Measurements from ENCODE around the gene FOXO3.

Gene FOXO3

GRCh38 chr6:108616544-108616943 lies 55.8 kb downstream of the FOXO3 start:
- H3K27ac Mint-ChIP-seq: no peak overlapping the region
- H3K27me3 Mint-ChIP-seq (ENCODE audit: low read depth): peaks cover 21% of the 10 kb centered on the region
- H3K36me3 Mint-ChIP-seq (ENCODE audit: low read depth): peaks cover 2% of the 10 kb centered on the region
- no peaks in the 10 kb centered on the region for H3K4me1 Mint-ChIP-seq (ENCODE audit: low read depth)
- H3K9me3 Mint-ChIP-seq: peaks cover 7% of the 10 kb centered on the region
- no peak overlapping the region for H3K4me3 Mint-ChIP-seq

GRCh38 chr6:108616973-108617372 lies 56.3 kb downstream of the FOXO3 start:
- H3K4me1 Mint-ChIP-seq (ENCODE audit: low read depth): no peaks in the 10 kb centered on the region
- H3K36me3 Mint-ChIP-seq (ENCODE audit: low read depth): peaks cover 2% of the 10 kb centered on the region
- no peak overlapping the region for H3K4me3 Mint-ChIP-seq
- H3K9me3 Mint-ChIP-seq: peaks cover 7% of the 10 kb centered on the region
- peaks cover 21% of the 10 kb centered on the region for H3K27me3 Mint-ChIP-seq (ENCODE audit: low read depth)
- H3K27ac Mint-ChIP-seq: no peak overlapping the region

GRCh38 chr6:108618623-108619152 lies 58.0 kb downstream of the FOXO3 start:
- Mint-ChIP-seq H3K27me3 (ENCODE audit: low read depth) (peaks cover 14% of the 10 kb centered on the region), H3K9me3 (no peaks in the 10 kb centered on the region), H3K4me3 (no peak overlapping the region), H3K4me1 (ENCODE audit: low read depth) (no peaks in the 10 kb centered on the region), H3K27ac (no peak overlapping the region), H3K36me3 (ENCODE audit: low read depth) (peaks cover under 1% of the 10 kb centered on the region)

- no peak overlapping the region for H3K4me3 Mint-ChIP-seq
- H3K27ac Mint-ChIP-seq: no peak overlapping the region
- peaks cover 6% of the 10 kb centered on the region for H3K27me3 Mint-ChIP-seq (ENCODE audit: low read depth)
- H3K4me1 Mint-ChIP-seq (ENCODE audit: low read depth): no peaks in the 10 kb centered on the region
- H3K9me3 Mint-ChIP-seq: no peaks in the 10 kb centered on the region
- no peaks in the 10 kb centered on the region for H3K36me3 Mint-ChIP-seq (ENCODE audit: low read depth)
Measured at GRCh38 chr6:108619431-108620197, 58.9 kb downstream of the FOXO3 start.

- no peak overlapping the region for H3K27ac Mint-ChIP-seq
- H3K4me1 Mint-ChIP-seq (ENCODE audit: low read depth): no peaks in the 10 kb centered on the region
- no peaks in the 10 kb centered on the region for H3K36me3 Mint-ChIP-seq (ENCODE audit: low read depth)
- no peaks in the 10 kb centered on the region for H3K9me3 Mint-ChIP-seq
- no peaks in the 10 kb centered on the region for H3K27me3 Mint-ChIP-seq (ENCODE audit: low read depth)
- H3K4me3 Mint-ChIP-seq: no peak overlapping the region
Measured at GRCh38 chr6:108621117-108621516, 60.4 kb downstream of the FOXO3 start.

GRCh38 chr6:108622641-108623298 lies 62.1 kb downstream of the FOXO3 start:
- Mint-ChIP-seq H3K4me1 (ENCODE audit: low read depth) (no peaks in the 10 kb centered on the region), H3K27ac (no peak overlapping the region), H3K4me3 (no peak overlapping the region), H3K9me3 (no peaks in the 10 kb centered on the region), H3K27me3 (ENCODE audit: low read depth) (no peaks in the 10 kb centered on the region), H3K36me3 (ENCODE audit: low read depth) (no peaks in the 10 kb centered on the region)

GRCh38 chr6:108623995-108624394 lies 63.3 kb downstream of the FOXO3 start:
- H3K36me3 Mint-ChIP-seq (ENCODE audit: low read depth): no peaks in the 10 kb centered on the region
- no peaks in the 10 kb centered on the region for H3K9me3 Mint-ChIP-seq
- no peak overlapping the region for H3K27ac Mint-ChIP-seq
- H3K27me3 Mint-ChIP-seq (ENCODE audit: low read depth): no peaks in the 10 kb centered on the region
- peaks cover 4% of the 10 kb centered on the region for H3K4me1 Mint-ChIP-seq (ENCODE audit: low read depth)
- H3K4me3 Mint-ChIP-seq: no peak overlapping the region

GRCh38 chr6:108625581-108625980 lies 64.9 kb downstream of the FOXO3 start:
- Mint-ChIP-seq H3K4me3 (no peak overlapping the region), H3K36me3 (ENCODE audit: low read depth) (no peaks in the 10 kb centered on the region), H3K4me1 (ENCODE audit: low read depth) (peaks cover 16% of the 10 kb centered on the region), H3K27me3 (ENCODE audit: low read depth) (no peaks in the 10 kb centered on the region), H3K9me3 (no peaks in the 10 kb centered on the region), H3K27ac (no peak overlapping the region)

- Mint-ChIP-seq H3K27ac (no peak overlapping the region), H3K27me3 (ENCODE audit: low read depth) (no peaks in the 10 kb centered on the region), H3K4me3 (no peak overlapping the region), H3K4me1 (ENCODE audit: low read depth) (peaks cover 20% of the 10 kb centered on the region), H3K36me3 (ENCODE audit: low read depth) (no peaks in the 10 kb centered on the region), H3K9me3 (no peaks in the 10 kb centered on the region)
Measured at GRCh38 chr6:108626777-108627176, 66.1 kb downstream of the FOXO3 start.

GRCh38 chr6:108627692-108628550 lies 67.2 kb downstream of the FOXO3 start:
- H3K27ac Mint-ChIP-seq: no peak overlapping the region
- H3K4me1 Mint-ChIP-seq (ENCODE audit: low read depth): peaks cover 20% of the 10 kb centered on the region
- no peaks in the 10 kb centered on the region for H3K9me3 Mint-ChIP-seq
- no peaks in the 10 kb centered on the region for H3K27me3 Mint-ChIP-seq (ENCODE audit: low read depth)
- no peak overlapping the region for H3K4me3 Mint-ChIP-seq
- H3K36me3 Mint-ChIP-seq (ENCODE audit: low read depth): no peaks in the 10 kb centered on the region

- Mint-ChIP-seq H3K4me1 (ENCODE audit: low read depth) (peaks cover 20% of the 10 kb centered on the region), H3K9me3 (no peaks in the 10 kb centered on the region), H3K4me3 (peak overlapping the region; percentile 2), H3K27ac (peak overlapping the region; percentile 41), H3K27me3 (ENCODE audit: low read depth) (peaks cover 4% of the 10 kb centered on the region), H3K36me3 (ENCODE audit: low read depth) (no peaks in the 10 kb centered on the region)
Measured at GRCh38 chr6:108630050-108630714, 69.5 kb downstream of the FOXO3 start.

GRCh38 chr6:108632441-108632840 lies 71.7 kb downstream of the FOXO3 start:
- no peak overlapping the region for H3K4me3 Mint-ChIP-seq
- no peaks in the 10 kb centered on the region for H3K9me3 Mint-ChIP-seq
- no peaks in the 10 kb centered on the region for H3K36me3 Mint-ChIP-seq (ENCODE audit: low read depth)
- H3K27me3 Mint-ChIP-seq (ENCODE audit: low read depth): peaks cover 8% of the 10 kb centered on the region
- peaks cover 30% of the 10 kb centered on the region for H3K4me1 Mint-ChIP-seq (ENCODE audit: low read depth)
- H3K27ac Mint-ChIP-seq: no peak overlapping the region

GRCh38 chr6:108633436-108633835 lies 72.7 kb downstream of the FOXO3 start:
- H3K36me3 Mint-ChIP-seq (ENCODE audit: low read depth): no peaks in the 10 kb centered on the region
- peaks cover 29% of the 10 kb centered on the region for H3K4me1 Mint-ChIP-seq (ENCODE audit: low read depth)
- no peaks in the 10 kb centered on the region for H3K9me3 Mint-ChIP-seq
- H3K27me3 Mint-ChIP-seq (ENCODE audit: low read depth): peaks cover 8% of the 10 kb centered on the region
- no peak overlapping the region for H3K4me3 Mint-ChIP-seq
- no peak overlapping the region for H3K27ac Mint-ChIP-seq

Data from T-helper 1 cell treated with Interleukin-12 subunit alpha and Interleukin-12 subunit beta and Interleukin-4 antibody, amounts not matched to agents 30 μg/mL and 1 μg/mL, for 36 hours (primary cell).